DND-41 (cell line): ENCODE data around the gene MECR.

Experiments
- CTCF ChIP-seq: IDR thresholded peaks from 2 replicates; pipeline ENCODE4 v1.5.1; 2012; ENCODE audit warnings: borderline replicate concordance, low read length, moderate library complexity, mild to moderate bottlenecking; ENCODE audit not compliant: poor library complexity, severe bottlenecking; ENCODE audit errors: extremely low read depth
- EZH2 ChIP-seq: IDR thresholded peaks from 3 replicates; pipeline ENCODE4 v1.6.1; 2012; ENCODE audit warnings: borderline replicate concordance, low read depth, mild to moderate bottlenecking, moderate library complexity, low read length, inconsistent platforms; ENCODE audit not compliant: severe bottlenecking

GRCh38 chr1:29202053-29202452 lies 28.7 kb downstream of the MECR start:
- no peak for TF ChIP-seq CTCF
- TF ChIP-seq EZH2 = no peak
